ENCODE results near the gene MCC. TPM values are rescaled to one million over a fixed set of nuclear protein-coding genes. Genes with fewer than 3 reads are reported as not detected.

The MCC gene
- total RNA-seq, 1 donor: under 0.01 TPM

- DNase-seq (ENCODE audit: low read depth in 2 of 3, low spot score in 2 of 3): no peak
Observed at GRCh38 chr5:113047733-113048652, 440.3 kb downstream of the MCC start.

DNA sequence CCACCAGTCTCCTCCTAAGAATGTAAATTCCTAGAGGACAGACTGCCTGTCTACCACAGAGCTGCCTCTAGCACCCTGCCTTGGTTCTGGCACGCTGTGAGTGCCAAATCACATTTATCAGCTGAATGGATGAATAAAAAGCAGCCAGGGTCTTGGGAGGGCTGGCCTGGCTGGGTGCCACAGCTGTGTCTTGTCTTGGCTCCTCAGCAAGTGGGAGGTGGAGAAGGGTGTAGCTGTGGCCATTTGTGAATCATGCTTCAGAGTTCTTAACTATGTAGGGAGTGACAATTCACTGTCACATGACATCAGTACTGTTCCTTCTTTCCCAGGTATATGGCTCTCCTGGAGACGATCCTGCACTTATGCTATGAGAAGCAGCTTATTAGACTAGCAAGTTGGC is 441.0 kb downstream of the MCC start:
- DNase-seq (ENCODE audit: low read depth in 2 of 3, low spot score in 2 of 3): no peak

- DNase-seq (ENCODE audit: low read depth in 2 of 3, low spot score in 2 of 3): no peak
Observed at GRCh38 chr5:113044776-113045465, 443.3 kb downstream of the MCC start.

DNA sequence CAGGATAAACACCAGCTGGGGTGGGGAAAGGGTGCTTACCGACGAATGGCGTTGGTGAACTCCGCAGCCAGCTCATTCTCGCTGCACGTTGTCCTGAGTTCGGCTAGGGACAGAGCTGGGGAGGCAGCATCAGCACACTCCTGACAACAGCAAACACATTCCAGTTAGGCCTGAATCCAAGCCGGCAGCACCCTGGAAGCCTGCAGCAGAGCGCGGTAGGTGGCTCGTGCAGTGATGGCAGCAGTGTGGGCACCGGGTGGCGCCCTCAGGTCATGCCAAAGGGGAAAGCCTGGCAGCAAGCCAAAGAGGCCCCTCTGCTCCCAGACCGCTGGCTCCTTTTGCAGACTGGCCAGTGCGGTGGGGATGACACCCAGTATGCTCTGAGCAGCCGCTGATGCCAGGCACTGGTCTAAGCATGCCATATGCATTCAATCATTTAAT is 444.7 kb downstream of the MCC start:
- no peak for DNase-seq (ENCODE audit: low read depth in 2 of 3, low spot score in 2 of 3)

GRCh38 chr5:113042491-113043243 is 445.6 kb downstream of the MCC start:
- no peak for DNase-seq (ENCODE audit: low read depth in 2 of 3, low spot score in 2 of 3)

- DNase-seq (ENCODE audit: low read depth in 2 of 3, low spot score in 2 of 3): no peak
Observed at GRCh38 chr5:113040672-113041260, 447.5 kb downstream of the MCC start.

DNA sequence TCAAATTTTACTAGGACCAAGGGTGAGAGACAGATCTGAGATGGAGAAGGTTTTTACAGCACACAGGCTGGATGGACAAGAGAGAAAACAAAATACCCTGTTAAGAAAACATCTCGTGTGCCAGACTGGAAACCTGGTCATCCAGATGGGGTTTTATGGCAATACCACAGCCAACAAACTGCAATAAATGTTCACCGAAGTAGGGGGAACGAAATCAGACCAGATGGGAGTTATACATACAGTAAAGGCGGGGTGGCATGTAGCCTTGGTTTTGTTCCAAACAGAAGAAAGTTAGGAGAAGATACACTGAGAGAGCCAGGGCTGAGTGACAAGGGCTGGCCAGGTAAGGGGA is 448.3 kb downstream of the MCC start:
- no peak for DNase-seq (ENCODE audit: low read depth in 2 of 3, low spot score in 2 of 3)

DNA sequence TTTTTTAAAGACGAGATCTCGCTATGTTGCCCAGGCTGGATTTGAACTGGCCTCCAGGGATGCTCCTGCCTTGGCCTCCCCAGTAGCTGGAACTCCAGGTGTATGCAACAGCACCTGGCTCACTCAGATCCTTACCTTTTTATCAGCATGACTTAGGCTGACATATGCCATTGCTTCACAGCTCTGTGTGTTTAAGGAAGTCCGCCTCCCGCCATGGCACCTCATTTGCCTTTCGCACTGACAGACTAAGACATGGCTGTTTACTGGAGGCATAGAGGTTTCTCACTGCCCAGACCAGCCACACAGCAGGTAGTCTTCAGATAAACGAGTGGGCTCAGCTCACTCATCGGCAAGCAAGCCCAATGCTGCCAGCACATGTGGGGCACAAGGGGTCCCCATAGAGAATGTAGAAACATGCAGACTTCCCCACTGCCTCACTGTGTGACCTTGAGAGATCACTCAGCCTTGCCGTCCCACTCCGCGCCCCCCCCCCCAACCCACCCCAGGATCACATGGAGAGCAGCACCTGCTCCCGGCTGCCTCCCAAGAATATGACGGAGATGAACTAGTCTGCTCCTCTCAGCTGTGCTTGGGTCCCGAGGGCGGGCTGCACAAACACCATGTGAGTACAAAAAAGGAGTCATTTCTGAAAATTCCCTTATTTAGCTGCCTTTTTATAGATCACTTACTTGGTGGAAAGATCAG is 448.9 kb downstream of the MCC start:
- DNase-seq (ENCODE audit: low read depth in 2 of 3, low spot score in 2 of 3): no peak

GRCh38 chr5:113038714-113039113 is 449.5 kb downstream of the MCC start:
- DNase-seq (ENCODE audit: low read depth in 2 of 3, low spot score in 2 of 3): no peak

DNA sequence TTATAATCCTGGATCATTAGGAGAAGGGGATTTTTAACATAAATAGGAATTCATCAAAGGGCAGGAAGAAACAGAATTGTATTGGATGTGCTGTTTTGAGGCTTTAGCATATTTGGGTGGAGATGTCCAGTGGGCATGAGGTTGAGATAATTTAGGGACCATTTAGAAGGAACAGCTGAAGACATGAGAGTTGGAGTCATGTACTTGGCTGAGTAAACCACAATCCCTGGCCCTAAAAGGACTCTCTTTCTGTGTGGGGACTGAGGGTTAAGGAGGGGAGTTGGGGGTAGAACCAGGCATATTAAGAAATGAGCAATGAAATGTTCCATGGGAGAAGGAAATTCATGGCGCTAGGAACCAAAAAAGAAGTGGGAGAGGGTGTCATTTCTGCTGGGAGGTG is 450.1 kb downstream of the MCC start:
- DNase-seq (ENCODE audit: low read depth in 2 of 3, low spot score in 2 of 3): no peak

DNA sequence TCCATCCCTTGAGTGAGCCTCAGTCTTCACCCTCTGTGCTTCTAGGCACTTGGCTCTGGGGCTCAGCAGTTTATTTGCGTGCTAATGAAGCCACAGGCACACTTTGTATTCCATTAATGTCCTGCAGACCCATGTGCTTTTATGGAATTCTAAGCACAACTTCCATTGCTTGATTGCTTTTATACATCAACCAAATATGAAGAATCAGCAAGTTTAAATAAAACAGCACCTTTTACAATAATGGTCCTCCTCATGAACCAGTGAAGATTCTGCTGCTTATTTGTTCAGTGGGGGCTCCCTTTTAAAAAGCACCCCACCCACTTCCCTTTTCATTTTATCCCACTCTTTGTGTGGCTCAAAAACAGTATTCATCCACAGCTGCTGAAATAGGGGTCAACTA is 451.4 kb downstream of the MCC start:
- DNase-seq (ENCODE audit: low read depth in 2 of 3, low spot score in 2 of 3): no peak

- DNase-seq (ENCODE audit: low read depth in 2 of 3, low spot score in 2 of 3): no peak
Observed at GRCh38 chr5:113036321-113036720, 451.9 kb downstream of the MCC start.

DNA sequence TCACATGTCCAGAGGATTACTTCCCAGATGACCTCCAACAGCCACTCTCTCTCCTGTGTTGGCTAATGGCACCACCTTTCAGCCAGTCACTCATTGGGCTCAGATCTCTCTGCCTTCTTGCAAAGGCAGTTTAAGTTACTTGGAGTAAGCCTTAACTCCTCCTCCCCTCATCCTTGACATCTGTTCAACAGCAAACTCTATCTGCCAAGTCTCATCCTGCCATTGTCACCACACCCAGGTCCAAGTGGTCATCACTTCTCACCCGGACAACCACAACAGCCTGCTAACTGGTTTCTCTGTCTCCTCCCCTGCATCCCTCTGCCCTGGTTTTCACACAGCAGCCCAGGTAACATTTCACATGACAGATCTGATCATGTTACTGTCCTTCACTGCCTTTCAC is 453.2 kb downstream of the MCC start:
- no peak for DNase-seq (ENCODE audit: low read depth in 2 of 3, low spot score in 2 of 3)

DNA sequence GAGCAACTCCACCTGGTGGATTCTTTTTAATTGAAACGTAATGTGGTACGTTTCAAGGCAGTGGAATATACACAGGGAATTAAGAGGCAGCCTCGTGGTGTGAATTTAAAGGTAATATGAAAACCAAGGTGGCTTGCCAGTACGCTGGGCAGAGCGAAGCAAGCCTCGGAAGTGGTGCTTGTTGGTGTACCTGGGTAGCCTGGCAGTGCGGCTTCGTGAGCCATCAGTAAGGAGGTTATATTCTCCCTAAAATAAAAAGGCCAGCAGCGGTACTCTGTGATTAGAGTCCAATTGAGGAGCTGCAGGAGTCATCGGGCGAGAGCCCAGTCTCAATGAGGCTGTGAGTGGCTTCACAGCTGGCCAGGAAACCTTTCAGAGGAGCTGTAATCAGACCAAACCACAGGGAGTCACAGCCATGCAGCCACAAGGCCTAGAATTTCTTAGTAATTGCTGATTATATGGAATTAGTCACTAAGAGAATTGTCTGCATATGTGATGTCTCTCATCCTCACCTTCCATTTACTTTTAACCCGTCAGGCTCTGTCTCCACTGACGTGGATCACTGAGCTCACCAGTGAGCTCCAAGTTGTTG is 454.0 kb downstream of the MCC start:
- no peak for DNase-seq (ENCODE audit: low read depth in 2 of 3, low spot score in 2 of 3)

- no peak for DNase-seq (ENCODE audit: low read depth in 2 of 3, low spot score in 2 of 3)
Observed at GRCh38 chr5:113031557-113031956, 456.7 kb downstream of the MCC start.

- DNase-seq (ENCODE audit: low read depth in 2 of 3, low spot score in 2 of 3): no peak
Observed at GRCh38 chr5:113031104-113031503, 457.1 kb downstream of the MCC start.

DNA sequence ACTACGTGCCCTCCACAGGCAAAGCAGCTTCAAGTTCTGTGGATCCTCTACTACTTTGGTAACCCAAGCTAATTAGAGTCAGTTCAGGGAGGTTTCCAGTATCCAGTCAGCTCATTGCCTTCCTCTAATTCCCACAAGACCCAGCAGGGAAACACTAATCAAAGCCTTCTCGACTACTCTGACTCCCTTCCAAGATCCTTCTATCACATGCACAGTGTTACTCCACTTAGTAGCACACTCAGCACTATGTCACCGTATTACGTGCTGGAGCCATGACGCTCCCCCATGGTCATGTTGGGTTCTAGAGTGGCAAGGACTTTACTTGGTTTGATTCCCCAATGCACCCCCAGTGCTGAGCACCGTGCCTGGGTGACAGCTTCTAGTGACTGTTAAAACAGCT is 458.6 kb downstream of the MCC start:
- DNase-seq (ENCODE audit: low read depth in 2 of 3, low spot score in 2 of 3): no peak

DNA sequence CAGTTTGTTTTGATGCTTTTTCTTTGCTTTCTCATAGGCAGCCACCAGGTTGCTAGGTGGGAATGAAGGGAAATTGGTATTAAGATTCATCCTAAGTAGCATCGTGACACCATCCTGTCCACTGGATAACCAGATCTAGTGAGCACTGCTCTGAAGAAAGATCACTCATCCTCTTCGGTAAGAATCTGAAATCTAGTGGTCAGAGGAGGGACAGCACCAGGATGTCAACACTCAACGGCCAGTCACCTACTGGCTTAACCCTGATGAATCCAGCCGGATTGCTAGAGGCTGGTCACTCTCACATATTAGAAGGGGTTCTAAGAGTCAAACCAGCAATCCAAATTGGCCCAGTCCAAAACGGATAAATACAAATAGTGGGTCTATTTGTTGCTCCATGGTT is 460.8 kb downstream of the MCC start:
- no peak for DNase-seq (ENCODE audit: low read depth in 2 of 3, low spot score in 2 of 3)

DNA sequence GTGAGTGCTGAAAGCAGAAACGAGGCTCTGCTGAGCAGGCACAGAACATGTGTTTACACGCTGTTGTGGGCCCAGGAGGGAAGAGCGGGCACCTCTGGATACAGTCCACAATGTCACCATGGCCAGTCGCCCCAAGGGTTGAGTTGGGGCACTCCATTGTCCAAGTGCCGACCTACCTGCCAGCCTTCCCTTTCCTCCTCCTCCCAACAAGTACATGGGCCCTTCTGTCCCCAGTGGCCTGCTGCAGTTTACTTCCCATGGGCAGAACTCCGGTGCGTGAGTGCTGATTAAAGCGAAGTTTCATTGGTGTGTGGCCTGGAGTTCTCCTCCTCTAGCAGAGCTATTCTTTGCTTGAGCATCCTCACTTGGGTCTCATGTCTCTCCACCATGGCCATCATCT is 461.2 kb downstream of the MCC start:
- no peak for DNase-seq (ENCODE audit: low read depth in 2 of 3, low spot score in 2 of 3)

GRCh38 chr5:113026211-113026610 is 462.0 kb downstream of the MCC start:
- no peak for DNase-seq (ENCODE audit: low read depth in 2 of 3, low spot score in 2 of 3)

Measured in hematopoietic multipotent progenitor cell (in vitro differentiated cells).